Measurements from ENCODE around the gene ABCB11. TPM values are rescaled to one million over a fixed set of nuclear protein-coding genes. Genes with fewer than 3 reads are reported as not detected.

The ABCB11 gene
- total RNA-seq, 1 donor from 2014 or later, result not detected

DNA sequence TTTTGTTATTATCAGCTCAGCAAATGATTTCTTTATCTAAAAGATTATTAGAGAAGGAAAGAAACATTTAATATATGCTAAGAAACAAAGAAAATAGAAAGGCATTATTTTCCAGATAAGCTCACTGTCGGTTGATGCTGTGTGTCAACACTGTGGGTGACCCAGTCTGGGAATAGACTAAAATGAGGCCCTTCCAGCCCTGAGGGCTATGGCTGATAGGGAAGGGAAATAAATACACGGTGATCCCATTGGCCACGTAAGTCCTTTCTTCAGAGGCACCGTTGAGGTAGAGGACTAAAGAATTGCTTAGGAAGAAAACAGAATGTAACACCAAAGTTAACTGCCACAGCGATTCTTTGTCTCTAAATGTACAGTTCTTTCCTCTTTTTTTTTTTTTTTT is 1.8 kb downstream of the ABCB11 start:
- TF ChIP-seq, protein P1, sequence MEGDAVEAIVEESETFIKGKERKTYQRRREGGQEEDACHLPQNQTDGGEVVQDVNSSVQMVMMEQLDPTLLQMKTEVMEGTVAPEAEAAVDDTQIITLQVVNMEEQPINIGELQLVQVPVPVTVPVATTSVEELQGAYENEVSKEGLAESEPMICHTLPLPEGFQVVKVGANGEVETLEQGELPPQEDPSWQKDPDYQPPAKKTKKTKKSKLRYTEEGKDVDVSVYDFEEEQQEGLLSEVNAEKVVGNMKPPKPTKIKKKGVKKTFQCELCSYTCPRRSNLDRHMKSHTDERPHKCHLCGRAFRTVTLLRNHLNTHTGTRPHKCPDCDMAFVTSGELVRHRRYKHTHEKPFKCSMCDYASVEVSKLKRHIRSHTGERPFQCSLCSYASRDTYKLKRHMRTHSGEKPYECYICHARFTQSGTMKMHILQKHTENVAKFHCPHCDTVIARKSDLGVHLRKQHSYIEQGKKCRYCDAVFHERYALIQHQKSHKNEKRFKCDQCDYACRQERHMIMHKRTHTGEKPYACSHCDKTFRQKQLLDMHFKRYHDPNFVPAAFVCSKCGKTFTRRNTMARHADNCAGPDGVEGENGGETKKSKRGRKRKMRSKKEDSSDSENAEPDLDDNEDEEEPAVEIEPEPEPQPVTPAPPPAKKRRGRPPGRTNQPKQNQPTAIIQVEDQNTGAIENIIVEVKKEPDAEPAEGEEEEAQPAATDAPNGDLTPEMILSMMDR (conservative IDR thresholded peaks at IDR 0.05; ENCODE audit: low read depth, low read length), result no peak
- no peak overlapping the region for H3K4me3 ChIP-seq (ENCODE audit: low read depth, low read length)
- DNase-seq (ENCODE audit: low read depth), result no peak

DNA sequence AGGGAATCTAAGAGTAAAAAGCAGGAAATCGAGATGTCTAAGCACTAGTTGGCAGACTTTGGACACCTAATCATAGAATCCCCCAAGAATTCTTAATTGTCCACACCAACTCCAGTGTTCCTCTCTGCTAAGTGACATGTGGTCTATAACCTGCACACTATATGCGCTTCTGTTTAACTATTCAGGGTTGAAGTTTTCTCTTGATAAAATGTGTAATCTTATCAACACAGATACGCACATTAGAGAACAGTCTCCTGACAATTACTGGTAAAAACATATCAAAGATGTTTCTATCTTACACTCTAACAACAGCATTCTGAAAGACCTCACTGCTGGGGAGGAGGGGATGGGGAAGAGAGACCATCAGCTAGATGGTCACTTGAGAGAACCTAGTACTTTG is 3.9 kb downstream of the ABCB11 start:
- no peak for DNase-seq (ENCODE audit: low read depth)
- TF ChIP-seq, protein P1 (conservative IDR thresholded peaks at IDR 0.05; ENCODE audit: low read depth, low read length), result no peak
- no peak overlapping the region for H3K4me3 ChIP-seq (ENCODE audit: low read depth, low read length)

DNA sequence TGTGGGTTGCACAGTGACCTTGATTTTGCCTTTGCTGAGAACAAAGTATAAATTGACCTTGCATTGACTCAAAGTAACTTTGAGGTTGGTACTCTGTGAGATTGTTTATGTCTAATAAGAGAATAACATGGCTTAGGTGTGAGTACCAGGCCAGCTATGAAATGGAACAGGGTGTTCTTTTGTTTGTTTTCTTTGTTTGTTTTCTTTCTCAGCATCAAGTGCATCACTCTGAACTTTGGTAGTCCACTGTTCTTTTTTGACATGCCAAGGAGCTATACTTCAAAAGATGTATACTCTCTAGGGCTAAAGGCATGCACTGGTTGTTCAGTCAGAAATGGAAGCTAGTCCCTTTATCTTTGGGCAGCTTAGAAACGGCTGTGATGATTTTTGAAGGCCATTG is 5.1 kb downstream of the ABCB11 start:
- no peak for DNase-seq (ENCODE audit: low read depth)
- H3K4me3 ChIP-seq (ENCODE audit: low read depth, low read length), result no peak overlapping the region
- TF ChIP-seq, protein P1 (conservative IDR thresholded peaks at IDR 0.05; ENCODE audit: low read depth, low read length), result no peak

DNA sequence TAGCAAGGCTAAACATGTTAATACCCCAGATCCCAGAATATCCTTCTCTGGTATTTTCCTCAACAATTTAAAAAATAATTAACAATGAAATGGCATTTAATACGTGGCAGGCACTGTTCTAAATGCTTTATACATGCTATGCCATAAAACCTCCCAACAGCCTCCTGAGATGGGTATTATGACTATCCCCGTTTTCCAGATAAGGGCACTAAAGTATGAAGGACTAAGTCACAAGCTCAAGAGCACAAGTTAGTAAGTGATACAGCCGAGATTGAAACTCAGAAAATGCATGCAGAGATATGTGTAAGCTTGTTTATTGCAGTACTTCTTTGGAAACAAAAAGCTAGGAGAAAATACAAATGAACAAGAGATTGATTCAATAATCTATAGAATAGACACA is 8.0 kb downstream of the ABCB11 start:
- no peak for DNase-seq (ENCODE audit: low read depth)
- no peak overlapping the region for H3K4me3 ChIP-seq (ENCODE audit: low read depth, low read length)
- TF ChIP-seq, protein P1 (conservative IDR thresholded peaks at IDR 0.05; ENCODE audit: low read depth, low read length), result no peak

DNA sequence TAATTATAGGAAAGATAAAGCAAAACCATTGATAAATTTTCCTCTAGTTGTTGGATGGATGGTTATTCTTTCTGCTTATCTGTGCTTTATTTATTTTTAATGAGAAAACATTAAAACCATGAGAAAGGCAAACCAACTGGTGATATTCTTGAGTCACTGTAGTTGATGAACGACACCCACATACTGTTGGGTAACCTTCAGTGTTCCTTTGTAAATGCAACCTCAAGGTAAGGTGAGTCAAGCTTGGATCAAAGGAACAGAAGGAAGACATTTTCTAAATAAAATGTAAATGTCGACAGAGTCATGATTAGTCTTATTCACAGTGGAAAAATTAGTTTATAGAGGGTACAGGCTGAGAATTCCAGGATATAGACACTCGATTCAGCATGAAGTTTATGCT is 12.7 kb downstream of the ABCB11 start:
- DNase-seq (ENCODE audit: low read depth), result no peak
- TF ChIP-seq, protein P1 (conservative IDR thresholded peaks at IDR 0.05; ENCODE audit: low read depth, low read length), result no peak
- H3K4me3 ChIP-seq (ENCODE audit: low read depth, low read length), result no peak overlapping the region

DNA sequence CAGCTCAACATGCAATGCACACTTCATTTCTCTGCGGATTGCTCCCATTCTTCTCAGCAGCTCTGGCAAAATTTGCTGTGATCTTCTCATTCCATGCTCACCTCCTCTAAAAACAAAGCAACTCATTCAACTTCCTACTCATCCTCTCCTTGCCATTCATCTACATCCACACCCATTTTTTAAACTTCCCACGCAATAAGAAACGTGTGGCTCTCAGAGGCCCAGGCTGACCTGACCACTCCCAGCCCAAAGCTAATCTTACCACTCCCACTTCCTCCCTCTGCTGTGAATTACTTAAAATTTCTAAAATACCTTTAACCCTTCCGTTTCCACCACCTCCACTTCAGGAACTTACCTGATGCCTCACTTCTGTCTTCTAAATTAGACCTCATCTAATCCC is 15.2 kb downstream of the ABCB11 start:
- H3K4me3 ChIP-seq (ENCODE audit: low read depth, low read length), result no peak overlapping the region
- TF ChIP-seq, protein P1 (conservative IDR thresholded peaks at IDR 0.05; ENCODE audit: low read depth, low read length), result no peak
- no peak for DNase-seq (ENCODE audit: low read depth)

DNA sequence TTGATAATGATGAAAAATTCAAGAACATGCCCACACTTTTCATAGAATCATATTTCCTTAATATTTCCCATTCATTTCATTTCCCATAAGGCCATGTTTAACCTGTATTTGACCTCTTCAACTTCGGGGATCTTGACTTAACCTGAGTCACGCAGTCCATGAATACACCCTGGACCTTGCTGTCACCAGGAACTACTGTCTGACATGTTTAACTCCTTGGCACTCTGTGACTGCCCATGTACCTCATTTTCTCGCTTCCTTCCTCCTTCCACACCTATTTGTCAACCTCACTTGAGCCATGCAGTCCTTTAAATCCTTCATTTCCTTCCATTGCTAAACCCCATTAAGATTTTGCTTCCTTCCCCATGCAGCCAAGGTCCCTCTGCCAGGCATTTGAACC is 16.3 kb downstream of the ABCB11 start:
- no peak for DNase-seq (ENCODE audit: low read depth)
- TF ChIP-seq, protein P1 (conservative IDR thresholded peaks at IDR 0.05; ENCODE audit: low read depth, low read length), result no peak
- no peak overlapping the region for H3K4me3 ChIP-seq (ENCODE audit: low read depth, low read length)

All from epithelial cell of proximal tubule (primary cell).